Ramos (cell line): Measurements from ENCODE around the gene C17orf113.
"Not testable (repeated sequence)": the region's sequence is repeated elsewhere in the genome, so short reads cannot be mapped to it uniquely, and the experiment has no call there.

Experiments
- in situ Hi-C: fragments of 300-500 bp; cut with MboI; formaldehyde crosslinking; loops from one replicate; pipeline ENCODE4 v1.14.3; 2022; ENCODE audit warnings: low sequenced_read_pairs; ENCODE audit not compliant: unreplicated experiment

Gene C17orf113

DNA sequence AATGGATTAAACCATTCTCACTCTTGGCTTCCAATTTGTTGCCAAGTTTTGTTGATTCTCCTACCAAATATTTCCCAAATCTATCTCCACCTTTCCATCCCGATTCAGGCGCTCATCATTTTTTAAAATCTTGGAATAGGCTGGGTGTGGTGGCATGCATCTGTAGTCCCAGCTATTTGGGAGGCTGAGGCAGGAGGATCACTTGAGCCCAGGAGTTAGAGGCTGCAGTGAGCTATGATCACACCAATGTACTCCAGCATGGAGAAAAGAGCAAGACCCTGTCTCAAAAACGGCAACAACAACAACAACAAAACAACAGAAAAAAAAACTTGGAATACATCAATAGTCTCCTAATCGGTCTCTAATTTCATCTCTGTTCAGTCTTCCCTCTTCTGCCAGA is 31.4 kb downstream of the C17orf113 start:
- in situ Hi-C loops = no loop called here

DNA sequence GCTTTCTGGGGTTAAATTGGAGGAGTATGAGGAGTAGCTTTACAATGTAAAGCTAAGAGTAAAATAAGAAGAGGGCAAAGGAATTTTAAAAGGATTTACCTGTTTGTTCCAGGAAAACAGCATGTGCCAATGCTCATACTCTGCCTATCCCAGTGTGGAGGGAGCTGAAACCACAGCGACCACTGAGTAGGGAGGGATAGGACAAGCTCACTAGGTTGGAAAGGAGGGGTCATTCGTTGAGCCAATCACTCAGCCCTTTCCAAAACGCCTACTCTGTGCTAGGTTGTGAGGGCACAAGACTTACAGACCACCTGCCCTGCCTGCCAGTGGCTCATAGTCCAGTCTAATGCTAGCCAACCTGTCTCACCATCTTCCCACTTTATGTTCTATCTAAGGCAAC is 32.1 kb downstream of the C17orf113 start:
- in situ Hi-C loops = no loop called here

DNA sequence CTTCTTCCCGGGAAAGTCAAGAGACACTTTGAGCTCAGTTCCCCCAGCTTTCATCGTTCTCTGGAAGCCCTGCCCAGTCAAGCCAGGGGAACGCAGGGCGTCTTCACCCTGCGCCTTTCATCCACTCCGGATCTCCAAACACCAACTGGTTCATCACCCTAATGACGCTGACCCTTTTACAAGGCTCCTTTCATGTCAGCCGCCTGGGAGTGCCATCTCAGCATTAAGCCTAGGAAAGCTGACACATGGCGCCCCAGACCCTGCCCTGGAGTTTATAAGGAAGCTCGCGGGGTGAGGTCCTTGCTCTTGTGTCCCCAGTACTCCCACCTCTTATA is 32.6 kb downstream of the C17orf113 start:
- in situ Hi-C loops = no loop called here

DNA sequence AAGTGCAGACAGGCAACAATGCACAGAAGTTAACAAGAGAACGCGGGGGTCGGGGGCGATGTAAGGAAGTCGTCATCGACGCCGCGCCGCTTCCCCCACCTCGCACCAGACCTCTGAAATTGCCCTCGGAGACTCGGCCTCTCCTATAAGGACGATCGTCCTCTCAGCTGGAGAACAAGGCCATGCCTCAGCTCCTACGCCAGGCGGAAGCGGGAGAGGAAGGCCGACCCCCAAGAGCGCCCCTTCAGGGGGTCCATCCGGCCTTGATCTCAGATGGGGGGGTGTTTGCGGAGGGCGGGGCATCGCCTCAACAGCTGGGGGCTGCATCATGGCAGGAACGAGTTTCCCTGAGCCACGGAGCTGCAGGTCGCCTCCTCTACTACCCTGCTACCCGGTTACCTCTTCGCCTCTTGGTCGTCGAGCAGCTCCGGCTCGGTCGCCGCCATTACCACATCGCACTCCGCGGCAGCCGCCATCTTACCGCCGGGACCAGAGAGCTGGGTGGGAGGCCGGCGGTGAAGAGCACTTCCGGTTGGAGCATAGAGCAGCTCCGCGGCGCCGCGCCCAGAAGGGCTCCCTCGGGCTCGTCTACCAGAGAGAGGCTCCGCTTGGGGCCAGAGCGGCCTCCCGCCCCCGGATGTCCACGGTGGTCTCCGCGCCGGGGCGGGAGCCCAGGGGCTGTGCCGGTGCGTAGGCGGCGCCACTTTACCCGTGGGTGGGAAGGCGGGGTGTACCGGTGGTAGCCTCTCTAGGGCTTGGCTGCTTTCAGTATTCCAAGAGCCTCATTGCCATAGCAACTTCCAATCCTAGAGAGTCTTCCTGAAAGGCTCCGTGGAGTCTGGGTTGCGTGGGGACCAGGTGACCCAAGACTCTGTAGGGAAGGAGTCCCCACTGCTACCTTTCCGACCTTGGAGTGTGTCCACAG is 33.2 kb downstream of the C17orf113 start, which contains the start of gene DNAJC7:
Gene DNAJC7 (minus strand): TSS at position 499 of the 925 bp plus-strand sequence. CDS start 23 bp downstream, at position 476.
- in situ Hi-C loops = no loop called here

DNA sequence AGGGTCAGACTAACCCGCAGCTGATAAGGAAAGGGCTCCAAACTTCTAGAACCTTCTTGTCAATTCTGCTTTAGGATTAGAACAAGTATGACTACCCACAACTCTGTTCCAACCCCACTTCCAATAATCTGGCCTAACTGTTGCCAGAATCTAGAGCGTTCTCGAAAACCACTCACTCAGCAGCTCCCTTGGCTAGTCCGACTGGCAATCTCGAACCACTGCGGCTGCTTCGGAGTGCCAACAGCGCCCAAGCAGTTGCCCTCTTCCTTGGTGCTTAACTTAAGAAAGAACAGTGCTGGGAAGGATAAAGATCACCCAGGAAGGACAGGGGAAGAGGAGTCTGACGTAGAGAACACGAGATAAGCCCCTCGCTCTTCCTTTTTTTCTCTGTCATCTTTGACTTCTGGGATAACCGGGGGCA is 34.0 kb downstream of the C17orf113 start:
- in situ Hi-C loops = no loop called here

DNA sequence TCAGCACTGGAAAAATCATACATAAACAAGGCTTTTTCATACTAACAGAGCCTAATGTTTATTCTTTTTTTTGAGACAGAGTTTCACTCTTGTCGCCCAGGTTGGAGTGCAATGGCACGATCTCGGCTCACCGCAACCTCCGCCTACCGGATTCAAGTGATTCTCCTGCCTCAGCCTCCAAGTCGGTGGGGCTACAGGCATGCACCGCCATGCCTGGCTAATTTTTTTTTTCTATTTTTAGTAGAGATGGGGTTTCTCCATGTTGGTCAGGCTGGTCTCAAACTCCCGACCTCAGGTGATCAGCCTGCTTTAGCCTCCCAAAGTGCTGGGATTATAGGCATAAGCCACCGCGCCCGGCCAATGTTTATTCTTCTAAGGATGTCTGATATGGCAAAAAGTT is 36.7 kb downstream of the C17orf113 start:
- in situ Hi-C loops = not testable (repeated sequence)

DNA sequence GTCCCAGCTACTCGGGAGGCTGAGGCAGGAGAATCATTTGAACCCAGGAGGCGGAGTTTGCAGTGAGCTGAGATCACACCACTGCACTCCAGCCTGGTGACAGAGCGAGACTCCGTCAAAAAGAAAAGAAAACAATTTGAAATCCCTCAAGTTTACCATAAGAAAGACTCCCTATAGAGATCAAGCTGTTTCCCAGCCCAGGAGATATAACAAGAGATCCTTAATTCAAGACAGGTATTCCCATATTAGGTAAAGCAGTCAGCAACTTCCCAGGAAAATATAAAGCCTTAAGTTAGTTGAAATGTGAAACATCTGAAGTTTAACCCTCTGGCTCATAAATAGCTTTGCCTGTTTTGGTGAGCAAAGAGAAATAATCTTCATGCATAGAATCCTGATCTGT is 38.0 kb downstream of the C17orf113 start:
- in situ Hi-C loops = not testable (repeated sequence)

DNA sequence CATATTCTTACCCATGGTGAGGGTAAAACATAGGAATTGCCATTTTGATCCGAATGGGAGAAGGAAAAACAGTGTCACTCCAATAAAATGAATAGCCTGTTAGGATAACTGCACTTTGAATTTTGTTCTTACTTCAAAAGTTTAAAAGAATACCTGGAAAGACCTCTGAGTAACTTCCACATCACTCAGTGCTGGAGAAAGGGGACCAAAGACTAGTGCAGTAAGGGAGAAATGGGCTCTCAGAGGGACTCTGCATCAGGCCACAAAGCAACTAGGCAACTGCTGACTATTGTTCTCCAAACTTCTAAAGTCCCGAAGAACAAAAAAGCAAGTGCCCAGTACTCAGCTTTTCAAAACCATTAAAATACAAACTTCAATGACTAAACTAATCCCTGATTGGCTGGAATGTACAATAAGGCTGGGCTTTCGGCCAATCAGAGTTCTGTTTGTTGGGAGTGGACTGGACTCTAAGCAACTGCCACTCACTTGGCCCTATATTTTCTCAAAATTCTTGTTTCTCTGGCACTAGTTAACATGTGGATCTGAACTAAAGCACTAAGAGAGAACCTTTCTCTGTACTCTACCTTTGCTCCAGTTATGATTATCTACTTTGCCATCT is 39.4 kb downstream of the C17orf113 start:
- in situ Hi-C loops = no loop called here

DNA sequence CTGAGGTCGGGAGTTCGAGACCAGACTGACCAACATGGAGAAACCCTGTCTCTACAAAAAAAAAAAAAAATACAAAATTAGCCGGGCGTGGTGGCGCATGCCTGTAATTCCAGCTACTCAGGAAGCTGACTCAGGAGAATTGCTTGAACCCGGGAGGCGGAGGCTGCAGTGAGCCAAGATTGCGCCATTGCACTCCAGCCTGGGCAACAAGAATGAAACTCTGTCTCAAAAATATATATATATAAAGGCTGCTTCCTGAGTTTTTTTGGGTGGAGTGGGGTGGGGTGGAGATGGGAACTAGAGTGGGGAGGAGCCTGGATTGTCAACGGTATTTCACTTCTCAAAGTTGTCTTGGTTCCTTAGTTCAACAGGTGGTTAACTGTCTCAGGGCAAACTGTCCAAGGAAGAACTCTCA is 40.1 kb downstream of the C17orf113 start:
- in situ Hi-C loops = not testable (repeated sequence)

DNA sequence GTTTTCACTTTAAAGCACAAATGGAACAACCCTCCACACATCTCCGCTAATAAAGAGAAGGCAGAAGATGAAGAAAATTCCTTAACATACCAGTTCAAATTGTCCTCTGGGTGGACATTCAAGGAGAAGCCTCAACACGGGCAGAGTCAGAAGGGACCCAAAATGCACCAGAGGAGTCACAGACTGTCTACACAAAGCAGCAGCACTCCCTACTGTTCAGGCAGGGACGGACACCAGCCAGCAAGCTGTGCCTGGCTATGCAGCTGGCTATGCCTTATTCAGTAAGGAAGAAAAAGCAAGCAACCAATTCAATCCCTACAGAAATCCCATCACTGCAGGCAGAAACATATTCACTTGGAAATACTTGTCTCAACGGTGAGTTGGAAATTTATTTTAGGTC is 41.2 kb downstream of the C17orf113 start:
- in situ Hi-C loops = no loop called here

DNA sequence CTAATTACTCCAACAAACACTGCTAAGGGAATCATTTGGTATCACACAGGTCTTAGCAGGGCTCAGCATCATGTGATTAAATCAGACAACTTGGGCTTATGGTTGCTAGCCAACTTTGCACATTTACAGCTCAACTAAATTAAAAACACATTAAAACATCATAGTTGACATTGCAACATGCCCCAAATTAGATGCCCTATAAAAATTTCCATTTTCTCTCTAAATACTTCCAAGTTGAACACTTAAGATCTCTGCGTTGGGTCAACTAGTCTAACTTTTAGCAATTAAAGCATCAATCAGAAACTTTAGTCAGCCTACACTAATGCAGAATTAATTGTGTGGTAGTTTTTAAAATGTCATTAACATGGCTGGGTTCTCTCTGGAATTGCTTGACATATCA is 45.2 kb downstream of the C17orf113 start:
- in situ Hi-C loops = no loop called here

DNA sequence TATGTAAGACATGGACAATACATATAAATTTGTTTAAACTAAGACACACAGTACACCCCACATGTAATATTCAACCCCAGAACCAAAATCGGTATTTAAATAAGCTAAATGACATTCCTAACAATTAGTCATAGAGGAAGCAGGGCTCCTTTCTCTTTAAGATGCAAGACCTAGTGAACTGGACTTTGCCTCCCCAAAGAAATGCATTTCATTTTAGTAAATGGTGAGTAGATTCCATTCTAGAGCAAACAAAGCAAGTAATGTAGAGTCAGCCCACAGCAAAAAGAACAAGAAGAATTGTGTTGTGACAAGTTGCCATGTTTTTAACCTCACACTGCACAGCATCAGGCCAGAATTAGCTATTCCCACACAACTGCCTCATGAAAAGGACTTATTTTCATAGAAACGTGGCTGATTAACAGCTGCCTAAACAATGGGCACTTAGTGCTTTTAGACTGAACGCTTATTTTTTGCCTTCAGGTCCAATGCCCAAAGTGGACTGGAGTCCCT is 47.6 kb downstream of the C17orf113 start:
- in situ Hi-C loops = no loop called here

DNA sequence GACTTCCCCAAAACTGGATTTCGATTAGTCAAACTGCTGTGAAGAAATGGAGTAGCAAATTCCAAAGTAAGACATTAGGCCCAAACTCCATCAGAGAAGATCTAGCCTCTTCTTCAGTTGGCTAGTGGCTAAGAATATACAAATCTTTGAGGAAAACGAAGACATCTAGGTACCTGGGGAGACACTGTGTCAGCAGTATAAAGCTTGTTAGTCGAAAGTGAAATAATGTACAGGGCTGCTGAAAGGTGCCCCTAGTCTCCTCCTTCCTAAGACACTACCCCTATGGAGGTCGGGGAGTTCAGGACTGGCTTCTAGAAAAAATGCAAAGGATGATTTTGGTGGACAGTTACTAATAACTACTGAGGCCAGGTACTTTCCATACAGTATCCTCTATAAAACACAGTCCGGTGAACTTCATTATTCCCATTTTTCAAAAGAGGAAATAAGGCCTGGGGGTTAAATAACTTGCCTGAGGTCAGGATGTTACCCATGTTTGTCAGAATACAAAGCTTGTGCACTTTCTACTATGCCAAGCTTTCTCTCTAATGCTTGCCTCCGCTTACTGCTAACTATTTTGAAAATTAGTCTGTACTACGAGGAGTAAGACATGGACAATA is 48.1 kb downstream of the C17orf113 start:
- in situ Hi-C loops = no loop called here

DNA sequence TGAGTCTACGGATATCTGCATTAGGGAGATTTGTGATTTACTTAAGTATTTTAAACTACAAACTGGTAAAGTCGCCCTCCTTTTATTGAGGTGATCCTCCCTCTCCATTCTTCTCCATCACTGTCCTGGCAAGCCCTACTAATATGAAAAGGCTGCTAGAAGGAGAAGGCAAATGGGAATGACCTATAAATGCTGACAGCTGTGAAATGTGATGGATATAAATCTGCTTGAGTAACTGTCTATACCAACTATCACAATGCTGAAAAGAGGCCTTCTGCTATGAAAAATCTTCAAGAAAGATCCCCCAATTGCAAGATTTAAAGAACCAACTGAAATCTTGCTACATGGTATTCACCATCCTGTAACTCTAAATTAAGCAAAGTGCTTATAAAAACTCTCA is 48.7 kb downstream of the C17orf113 start:
- in situ Hi-C loops = no loop called here

DNA sequence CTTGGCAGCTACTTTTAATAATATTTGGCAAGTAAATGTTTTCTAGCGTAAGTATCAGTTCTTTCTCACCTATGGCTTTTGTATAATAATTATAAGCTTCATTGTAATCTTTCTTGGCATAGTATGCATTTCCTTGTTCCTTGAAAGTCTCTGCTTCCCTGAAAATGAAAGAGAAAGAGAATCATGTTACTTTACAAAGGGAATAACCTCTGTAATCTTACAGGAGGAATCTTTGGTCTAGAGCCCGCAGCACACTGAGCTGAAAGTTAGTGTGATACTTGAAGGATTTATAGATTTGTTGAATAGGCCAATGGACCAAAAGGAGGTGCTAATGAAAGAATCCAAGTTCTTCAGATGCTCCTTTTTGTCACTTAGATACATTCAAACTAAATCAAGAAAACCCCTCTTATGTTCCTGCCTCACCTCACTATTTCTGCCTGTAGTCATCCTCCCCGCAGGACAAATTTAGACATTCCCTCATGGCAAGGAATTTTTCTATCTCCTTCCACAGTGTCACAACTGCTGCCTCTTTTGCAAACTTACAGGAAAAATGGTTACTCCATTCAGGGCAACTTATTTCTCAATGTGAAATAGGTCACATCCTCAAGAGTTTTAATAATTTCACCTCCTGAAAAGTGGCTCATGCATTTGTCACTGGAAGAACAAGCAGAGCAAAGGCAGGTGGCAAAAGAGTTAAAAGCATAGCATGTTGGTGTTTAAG is 49.8 kb downstream of the C17orf113 start:
- in situ Hi-C loops = no loop called here

DNA sequence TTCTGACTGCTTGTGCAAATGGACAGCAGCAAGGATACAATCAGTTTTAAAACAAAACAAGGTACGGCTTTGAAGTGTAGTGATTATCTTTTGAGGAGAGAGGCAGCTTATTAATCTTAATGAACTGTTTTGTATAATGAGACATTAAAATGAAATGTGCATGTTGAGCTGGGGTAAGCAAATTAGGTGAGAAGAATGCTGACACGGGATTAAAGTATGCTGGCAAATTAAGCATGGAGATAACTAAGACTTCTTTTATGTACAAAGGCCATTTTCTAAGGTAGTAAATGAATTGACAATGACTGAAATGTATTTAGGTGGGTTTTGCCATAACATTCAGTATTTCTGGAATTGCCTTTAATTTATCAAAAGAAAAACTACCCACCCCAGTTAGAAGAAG is 51.9 kb downstream of the C17orf113 start:
- in situ Hi-C loops = no loop called here

DNA sequence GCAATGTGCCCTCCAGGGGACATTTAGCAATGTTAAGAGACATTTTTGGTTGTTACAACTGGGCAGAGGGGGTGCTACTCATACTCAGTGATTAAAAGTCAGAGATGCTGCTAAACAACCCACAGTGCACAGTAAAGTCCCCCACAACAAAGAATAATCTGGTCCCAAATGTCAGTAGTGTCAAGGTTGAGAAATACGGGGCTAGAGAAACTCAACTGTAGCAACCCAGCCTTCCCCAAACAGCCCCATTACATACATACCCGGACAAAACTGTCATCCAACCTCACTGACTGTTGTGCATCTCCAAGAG is 53.6 kb downstream of the C17orf113 start:
- in situ Hi-C loops = no loop called here

DNA sequence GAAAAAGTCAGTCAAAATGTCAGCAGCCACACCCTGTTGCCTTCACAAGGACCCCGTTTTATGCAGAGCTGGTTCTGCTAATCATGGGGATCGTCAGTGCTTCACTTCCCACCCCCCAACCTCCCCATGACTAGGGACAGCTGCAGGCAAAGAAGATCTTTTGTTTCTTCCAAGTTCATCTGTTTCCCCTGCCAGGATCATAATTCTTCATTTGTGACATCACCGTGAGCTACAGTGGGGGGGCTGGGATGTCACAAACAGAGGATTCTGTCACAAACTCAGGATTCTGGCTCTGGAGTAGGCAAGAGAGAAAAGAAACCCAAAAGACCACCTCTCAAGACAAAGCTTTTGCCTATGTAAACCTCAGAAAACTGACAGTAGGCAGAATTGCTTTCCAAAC is 57.8 kb downstream of the C17orf113 start:
- in situ Hi-C loops = no loop called here

DNA sequence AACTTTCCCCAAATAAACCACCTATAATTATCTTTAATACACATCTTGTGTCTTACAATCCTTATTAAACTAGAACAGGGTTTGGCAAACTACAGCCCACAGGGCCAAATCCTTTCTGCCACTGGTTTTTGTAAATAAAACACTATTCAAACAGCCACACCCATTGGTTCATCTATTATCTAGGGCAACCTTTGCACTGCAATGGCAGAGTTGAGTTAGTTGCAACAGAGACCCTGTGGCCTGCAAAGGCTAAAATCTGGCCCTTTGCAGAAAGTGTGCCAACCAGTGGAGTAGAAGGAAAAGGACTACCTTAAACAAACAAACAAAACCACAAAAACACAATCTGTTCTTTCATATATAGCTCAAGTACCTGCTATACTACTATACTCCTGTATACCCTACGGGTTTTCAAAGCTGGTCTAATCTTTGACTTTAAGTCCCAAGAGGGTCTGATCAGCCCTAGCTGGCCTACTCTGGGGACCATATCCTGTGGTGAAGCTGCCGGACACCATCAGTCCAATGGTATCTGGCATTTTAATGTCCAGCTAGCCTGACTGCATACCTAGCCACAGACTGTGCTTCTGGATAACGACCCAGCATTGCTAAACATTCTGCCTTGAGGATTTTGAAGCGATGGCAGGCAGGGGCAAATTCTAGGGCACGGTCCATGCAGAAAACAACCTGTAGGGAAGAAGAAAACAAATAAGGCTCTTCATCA is 60.5 kb downstream of the C17orf113 start:
- in situ Hi-C loops = no loop called here

DNA sequence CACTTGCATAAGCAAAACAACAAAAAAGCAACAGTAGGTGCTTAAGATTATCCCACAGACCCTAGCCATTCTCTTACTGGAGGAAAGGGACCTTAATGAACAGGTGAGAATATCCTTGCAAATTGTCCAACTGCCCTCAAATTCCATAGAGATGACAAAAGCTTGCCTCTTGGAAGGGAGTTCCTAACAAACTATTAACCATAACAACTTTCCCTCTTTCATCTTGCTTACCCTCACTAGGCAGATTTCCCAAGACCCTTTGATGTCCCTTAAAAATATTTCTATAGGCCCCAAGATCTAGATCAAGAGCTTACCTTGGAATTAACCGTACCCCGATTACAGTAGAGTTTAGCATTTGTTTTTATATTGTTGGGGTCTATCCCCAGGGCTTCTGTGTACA is 62.0 kb downstream of the C17orf113 start:
- in situ Hi-C loops = no loop called here
